HCT116 (cell line): ENCODE results near the gene TNRC18. TPM values are rescaled to one million over a fixed set of nuclear protein-coding genes. Genes with fewer than 3 reads are reported as not detected.
"Not testable (repeated sequence)": the region's sequence is repeated elsewhere in the genome, so short reads cannot be mapped to it uniquely, and the experiment has no call there.

ENCODE experiments used
- ATAC-seq: fragments of 200-7000 bp; cut with Tn5 transposase; 2 replicates; pipeline ENCODE4 v1.9.1; 2020; ENCODE audit warnings: mild to moderate bottlenecking, moderate library complexity
- BruUV-seq: library from RNA; stranded (reverse); fragments of 400-500 nt; replicated peaks from 2 replicates; lab custom pipeline; 2021; lab: Mats Ljungman, UMichigan
- CTCF ChIA-PET: fragments of 300-600 bp; sonication (Branson Sonifier 250); formaldehyde crosslinking; loops from one replicate; lab custom pipeline; 2021; ENCODE audit warnings: antibody characterized with exemption; lab: Charles Lee
- POLR2A ChIA-PET: fragments of 300-600, 350-600 bp; sonication (Branson Sonifier 250); formaldehyde crosslinking; loops from one replicate; lab custom pipeline; 2021; ENCODE audit warnings: antibody characterized with exemption; lab: Charles Lee
- RAD21 ChIA-PET, 2 experiments: fragments of 300-600 bp; sonication (Branson Sonifier 250); formaldehyde crosslinking; loops; one replicate each; lab custom pipeline; 2023; ENCODE audit warnings: low total read pairs in 2 of 2; ENCODE audit not compliant: uncharacterized antibody in 2 of 2, unreplicated experiment in 2 of 2, low non-redundant PET in 1 of 2; lab: Charles Lee
- DNase-seq: peaks from one replicate; pipeline ENCODE4 v3.0.0-alpha.2; 2010; ENCODE audit warnings: low read depth, low spot score
- H2AFZ ChIP-seq: fragments of 200-600 bp; shearing (Covaris generic), sonication (generic); 2 replicates; pipeline ENCODE4 v1.6.1; 2017; ENCODE audit warnings: low read depth, mixed run types, mixed read lengths, antibody characterized with exemption, low read length; ENCODE audit not compliant: poor library complexity, severe bottlenecking
- H3K27ac ChIP-seq: 2 replicates; pipeline ENCODE4 v1.5.1; 2012; ENCODE audit warnings: low read depth, low read length
- H3K27me3 ChIP-seq: fragments of 200-600 bp; sonication (generic); 2 replicates; pipeline ENCODE4 v1.6.1; 2016; ENCODE audit warnings: mixed run types, low read length, mixed read lengths; ENCODE audit not compliant: insufficient read depth
- H3K36me3 ChIP-seq, 2 experiments: fragments of 200-500 bp in 1 of 2; fragments of 200-600 bp in 1 of 2; sonication (Bioruptor generic) in 1 of 2; sonication (generic) in 1 of 2; 2 replicates each; pipeline versions ENCODE4 v1.5.1 to v1.6.1; 2014 to 2016; ENCODE audit warnings: low read length in 2 of 2, inconsistent platforms in 1 of 2, mixed read lengths in 1 of 2, mixed run types in 1 of 2; ENCODE audit not compliant: insufficient read depth in 2 of 2, control insufficient read depth in 1 of 2
- H3K4me1 ChIP-seq, 2 experiments: fragments of 200-600 bp in 1 of 2; sonication (generic) in 1 of 2; 2 replicates each; pipeline versions ENCODE4 v1.5.1 to v1.6.1; 2012 to 2017; ENCODE audit warnings: low read length in 2 of 2, inconsistent platforms in 1 of 2, mild to moderate bottlenecking in 1 of 2, mixed read lengths in 1 of 2, mixed run types in 1 of 2, moderate library complexity in 1 of 2; ENCODE audit not compliant: insufficient read depth in 2 of 2, control insufficient read depth in 1 of 2
- H3K4me2 ChIP-seq: fragments of 200-600 bp; sonication (generic); 2 replicates; pipeline ENCODE4 v1.6.1; 2017; ENCODE audit warnings: mixed run types, low read length, mixed read lengths
- H3K4me3 ChIP-seq, 2 experiments: fragments of 200-600 bp in 1 of 2; sonication (generic) in 1 of 2; replicated peaks in 1 of 2; 2 replicates each; pipeline ENCODE4 v1.5.1; 2011 to 2016; ENCODE audit warnings: low read length in 2 of 2, control low read depth in 1 of 2, low read depth in 1 of 2, mild to moderate bottlenecking in 1 of 2, mixed read lengths in 1 of 2, mixed run types in 1 of 2
- H3K79me2 ChIP-seq: fragments of 200-600 bp; sonication (generic); 2 replicates; pipeline ENCODE4 v1.6.1; 2017; ENCODE audit warnings: mild to moderate bottlenecking, mixed run types, low read length, moderate library complexity, mixed read lengths; ENCODE audit not compliant: insufficient read depth
- H3K9ac ChIP-seq: fragments of 200-600 bp; sonication (generic); 2 replicates; pipeline ENCODE4 v1.6.1; 2016; ENCODE audit warnings: low read length, mixed read lengths
- H3K9me2 ChIP-seq: fragments of 200-600 bp; sonication (generic), shearing (Covaris generic); 2 replicates; pipeline ENCODE4 v1.6.1; 2017; ENCODE audit warnings: mixed run types, mild to moderate bottlenecking, moderate library complexity; ENCODE audit not compliant: insufficient read depth
- H3K9me3 ChIP-seq, 2 experiments: fragments of 200-500 bp in 1 of 2; fragments of 200-600 bp in 1 of 2; sonication (Bioruptor generic) in 1 of 2; sonication (generic) in 1 of 2; 2 replicates each; pipeline ENCODE4 v1.6.1; 2014 to 2017; ENCODE audit warnings: low read length in 2 of 2, mixed read lengths in 2 of 2, inconsistent platforms in 1 of 2, low read depth in 1 of 2, mild to moderate bottlenecking in 1 of 2, mixed run types in 1 of 2, moderate library complexity in 1 of 2; ENCODE audit not compliant: control insufficient read depth in 1 of 2, insufficient read depth in 1 of 2
- H4K20me1 ChIP-seq: fragments of 200-600 bp; sonication (generic), shearing (Covaris generic); 2 replicates; pipeline ENCODE4 v1.6.1; 2017; ENCODE audit warnings: mixed run types, mild to moderate bottlenecking, moderate library complexity; ENCODE audit not compliant: insufficient read depth
- ATF3 ChIP-seq: IDR thresholded peaks from 2 replicates; pipeline ENCODE4 v1.6.1; 2012
- ELF1 ChIP-seq: IDR thresholded peaks from 2 replicates; pipeline ENCODE4 v1.6.1; 2012; ENCODE audit warnings: low read depth, borderline replicate concordance
- REST ChIP-seq: IDR thresholded peaks from 2 replicates; pipeline ENCODE4 v1.6.1; 2012; ENCODE audit warnings: low read depth
- SP1 ChIP-seq: IDR thresholded peaks from 2 replicates; pipeline ENCODE4 v1.6.1; 2012; ENCODE audit warnings: low read depth
- SRF ChIP-seq: IDR thresholded peaks from 2 replicates; pipeline ENCODE4 v1.6.1; 2012; ENCODE audit warnings: low read depth
- YY1 ChIP-seq: IDR thresholded peaks from 2 replicates; pipeline ENCODE4 v1.6.1; 2011; ENCODE audit warnings: low read length, low read depth, moderate library complexity, mild to moderate bottlenecking; ENCODE audit not compliant: insufficient replicate concordance; ENCODE audit errors: extremely low read depth
- intact Hi-C: fragments of 100-400 bp; cut with micrococcal nuclease; formaldehyde crosslinking; loops from 2 replicates; pipeline ENCODE4 v1.10.0; 2022
- total RNA-seq: library from RNA; stranded (reverse); gene quantifications from one replicate; pipeline ENCODE4 v1.2.1, GENCODE V29; 2021; ENCODE audit not compliant: unreplicated experiment

Gene TNRC18
- total RNA-seq, 1 experiment from 2014 or later: 101 TPM

- Histone ChIP-seq H3K4me3 (no peak overlapping the region), H3K79me2 (no peaks in the 10 kb centered on the region), H4K20me1 (no peaks in the 10 kb centered on the region), H3K9me2 (no peaks in the 10 kb centered on the region), H3K4me1 (no peaks in the 10 kb centered on the region), H3K9ac (no peak overlapping the region), H2AFZ (no peak overlapping the region), H3K36me3 (no peaks in the 10 kb centered on the region), H3K27me3 (no peaks in the 10 kb centered on the region), H3K9me3 (no peaks in the 10 kb centered on the region), H3K27ac (no peak overlapping the region), H3K4me2 (no peak overlapping the region)
- ChIA-PET CTCF (no interaction called here), RAD21 (no interaction called here), POLR2A (no interaction called here)
- no peak for DNase-seq
- intact Hi-C loops: no loop called here
- ATAC-seq: no peak
- BruUV-seq: no TSS peak
- TF ChIP-seq ATF3 (no peak), SRF (no peak), YY1 (no peak), SP1 (no peak), ELF1 (no peak), REST (no peak)
Measured at GRCh38 chr7:5276611-5277010, 147.0 kb downstream of the TNRC18 start.

- H3K79me2 ChIP-seq, BruUV-seq, ATAC-seq, DNase-seq, H3K36me3 ChIP-seq, H4K20me1 ChIP-seq, H3K27me3 ChIP-seq, RAD21 ChIA-PET, intact Hi-C loops, CTCF ChIA-PET, H3K4me3 ChIP-seq, H2AFZ ChIP-seq, H3K4me2 ChIP-seq, H3K9me2 ChIP-seq, H3K4me1 ChIP-seq, POLR2A ChIA-PET, H3K9ac ChIP-seq, H3K9me3 ChIP-seq, H3K27ac ChIP-seq: not testable (repeated sequence)
Measured at GRCh38 chr7:5276123-5276522, 147.5 kb downstream of the TNRC18 start.

- BruUV-seq, H3K9me3 ChIP-seq, RAD21 ChIA-PET, H2AFZ ChIP-seq, H3K4me2 ChIP-seq, H3K27me3 ChIP-seq, H3K79me2 ChIP-seq, DNase-seq, H3K27ac ChIP-seq, ATAC-seq, H3K4me3 ChIP-seq, H3K9me2 ChIP-seq, CTCF ChIA-PET, H4K20me1 ChIP-seq, intact Hi-C loops, H3K9ac ChIP-seq, H3K36me3 ChIP-seq, POLR2A ChIA-PET, H3K4me1 ChIP-seq: not testable (repeated sequence)
Measured at GRCh38 chr7:5275510-5275909, 148.1 kb downstream of the TNRC18 start.
